Measurements from ENCODE around the gene PKD2.
A peak's percentile ranks its signal among the peaks of the same experiment; 100 is the strongest.
"Not testable (repeated sequence)": the region's sequence is repeated elsewhere in the genome, so short reads cannot be mapped to it uniquely, and the experiment has no call there.

PKD2 gene

DNA sequence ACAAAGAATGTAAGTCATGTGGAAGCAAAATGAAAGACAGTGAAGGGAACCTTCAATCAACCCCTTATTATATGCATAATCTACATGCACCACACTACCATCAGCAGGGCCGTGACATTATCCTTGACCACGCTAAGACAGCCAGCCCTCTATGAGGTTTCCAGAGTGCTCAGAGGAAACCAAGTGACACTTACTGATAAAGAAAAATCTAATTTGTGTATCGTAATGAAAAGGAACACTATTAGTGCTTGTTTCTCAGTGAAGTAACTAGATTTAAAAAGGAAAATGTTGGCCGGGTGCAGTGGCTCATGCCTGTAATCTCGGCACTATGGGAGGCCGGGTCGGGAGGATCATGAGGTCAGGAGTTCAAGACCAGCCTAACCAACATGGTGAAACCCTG is 94.6 kb downstream of the PKD2 start:
- Histone ChIP-seq H3K9ac (ENCODE audit: low read length) (no peak overlapping the region), H3K4me1 (ENCODE audit: control insufficient read depth, insufficient read depth, low read length) (peaks cover 7% of the 10 kb centered on the region), H3K4me3 (ENCODE audit: low read length) (no peak overlapping the region), H3K27me3 (replicated peaks; ENCODE audit: control insufficient read depth, insufficient read depth, low read length) (no peaks in the 10 kb centered on the region), H3K36me3 (ENCODE audit: control insufficient read depth, insufficient read depth, low read length, severe bottlenecking) (no peaks in the 10 kb centered on the region), H3K9me3 (ENCODE audit: control insufficient read depth, low read length) (no peaks in the 10 kb centered on the region)
- no peak for DNase-seq (ENCODE audit: low read depth)

DNA sequence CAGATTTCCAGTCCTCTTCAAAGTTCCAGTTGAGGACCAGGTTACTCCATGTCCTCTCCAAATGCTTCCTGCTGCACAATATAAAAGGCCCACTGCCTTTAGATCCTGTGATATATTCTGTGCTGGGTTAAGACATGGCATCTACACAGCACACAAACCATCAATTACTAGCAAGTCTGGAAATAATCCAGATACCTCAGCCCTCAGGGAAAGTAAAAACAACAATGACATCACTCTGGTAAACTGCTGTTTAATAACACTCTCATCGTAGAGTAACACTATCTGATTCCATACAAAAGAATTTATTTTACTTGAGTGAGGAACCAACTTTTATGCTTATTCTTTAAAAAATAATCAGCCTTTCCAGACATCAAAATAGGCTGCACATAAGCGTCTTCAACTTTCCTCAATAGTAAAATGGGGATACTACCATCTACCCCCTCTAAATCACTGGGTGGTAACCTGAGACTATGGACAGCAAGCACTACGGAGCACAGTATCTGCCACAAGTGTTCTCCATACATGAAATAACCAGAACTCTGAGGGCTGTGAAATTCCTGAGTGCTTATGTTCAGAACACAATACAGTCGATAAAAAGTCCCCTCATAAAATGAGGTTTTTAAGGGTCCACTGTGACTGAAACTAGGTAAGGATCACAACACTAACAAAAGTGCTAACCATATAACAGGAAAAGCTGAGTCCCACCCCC is 97.6 kb downstream of the PKD2 start:
- Histone ChIP-seq H3K9ac (ENCODE audit: low read length) (no peak overlapping the region), H3K4me3 (ENCODE audit: low read length) (no peak overlapping the region), H3K9me3 (ENCODE audit: control insufficient read depth, low read length) (no peaks in the 10 kb centered on the region), H3K36me3 (ENCODE audit: control insufficient read depth, insufficient read depth, low read length, severe bottlenecking) (no peaks in the 10 kb centered on the region), H3K4me1 (ENCODE audit: control insufficient read depth, insufficient read depth, low read length) (peaks cover 23% of the 10 kb centered on the region), H3K27me3 (replicated peaks; ENCODE audit: control insufficient read depth, insufficient read depth, low read length) (no peaks in the 10 kb centered on the region)
- DNase-seq (ENCODE audit: low read depth): peak; percentile 72

DNA sequence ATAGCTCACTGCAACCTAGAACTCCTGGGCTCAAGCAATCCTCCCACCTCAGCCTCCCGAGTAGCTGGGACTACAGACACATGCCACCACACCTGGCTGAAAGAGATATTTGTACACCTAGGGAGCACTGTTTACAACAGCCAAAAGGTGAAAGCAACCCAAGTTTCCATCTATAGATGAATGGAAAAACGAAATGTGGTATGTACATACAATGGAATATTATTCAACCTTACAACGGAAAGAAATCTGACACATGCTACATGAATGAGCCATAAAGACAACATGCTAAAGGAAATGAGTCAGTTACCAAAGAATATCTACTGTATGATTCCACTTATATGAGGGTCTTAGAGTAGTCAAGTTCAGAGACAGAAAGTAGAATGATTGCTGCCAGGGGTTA is 98.8 kb downstream of the PKD2 start:
- no peaks in the 10 kb centered on the region for H3K9me3 ChIP-seq (ENCODE audit: control insufficient read depth, low read length)
- no peaks in the 10 kb centered on the region for H3K36me3 ChIP-seq (ENCODE audit: control insufficient read depth, insufficient read depth, low read length, severe bottlenecking)
- no peak overlapping the region for H3K4me3 ChIP-seq (ENCODE audit: low read length)
- no peaks in the 10 kb centered on the region for H3K27me3 ChIP-seq (replicated peaks; ENCODE audit: control insufficient read depth, insufficient read depth, low read length)
- no peak overlapping the region for H3K9ac ChIP-seq (ENCODE audit: low read length)
- DNase-seq (ENCODE audit: low read depth): no peak
- peaks cover 23% of the 10 kb centered on the region for H3K4me1 ChIP-seq (ENCODE audit: control insufficient read depth, insufficient read depth, low read length)

DNA sequence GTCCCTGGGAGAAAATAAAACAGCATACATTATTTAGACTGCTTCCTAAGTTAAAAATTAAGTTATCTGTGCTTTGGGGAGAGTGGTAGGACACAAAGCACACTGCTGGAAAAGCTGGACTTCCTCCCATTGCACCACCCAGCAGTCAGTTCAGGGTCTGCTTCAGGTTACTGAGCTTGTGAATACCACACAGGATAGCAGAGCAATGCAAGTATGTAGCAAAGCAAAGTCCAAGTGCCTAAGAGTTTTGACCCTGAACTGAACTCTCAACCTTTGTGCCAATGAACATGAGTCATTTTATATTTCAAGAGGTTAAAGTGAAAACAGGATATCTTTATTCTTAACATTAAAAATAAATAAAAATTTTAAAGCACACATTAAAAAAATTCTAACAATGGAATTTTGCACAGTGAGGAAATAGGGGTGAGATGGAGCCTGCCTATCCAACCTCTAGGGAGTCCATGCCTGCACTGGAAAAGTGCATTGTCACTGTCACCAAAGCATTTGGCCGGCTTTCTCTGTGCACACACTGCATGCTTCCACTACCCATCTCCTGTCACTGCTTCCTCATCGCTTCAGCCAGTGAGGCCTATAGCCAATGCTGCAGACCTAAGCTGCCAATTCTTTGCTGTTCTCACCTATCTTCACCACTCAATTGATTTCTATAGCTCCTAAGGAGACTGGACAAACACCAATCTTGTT is 100.1 kb downstream of the PKD2 start:
- no peaks in the 10 kb centered on the region for H3K9me3 ChIP-seq (ENCODE audit: control insufficient read depth, low read length)
- peak; percentile 7 for DNase-seq (ENCODE audit: low read depth)

DNA sequence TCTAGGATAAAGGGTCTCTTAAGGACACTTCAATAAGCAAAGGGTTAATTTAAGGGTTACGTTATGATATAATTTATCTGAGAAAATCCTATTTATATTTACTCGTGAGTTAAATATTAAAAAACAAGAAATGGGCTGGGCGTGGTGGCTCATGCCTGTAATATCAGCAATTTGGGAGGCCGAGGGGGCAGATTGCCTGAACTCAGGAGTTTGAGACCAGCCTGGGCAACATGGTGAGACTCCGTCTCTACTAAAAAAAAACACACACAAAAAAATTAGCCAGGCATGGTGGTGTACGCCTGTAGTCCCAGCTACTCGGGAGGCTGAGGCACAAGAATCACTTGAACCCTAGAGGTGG is 100.7 kb downstream of the PKD2 start:
- DNase-seq (ENCODE audit: low read depth); H3K36me3 ChIP-seq (ENCODE audit: control insufficient read depth, insufficient read depth, low read length, severe bottlenecking); H3K9me3 ChIP-seq (ENCODE audit: control insufficient read depth, low read length); H3K9ac ChIP-seq (ENCODE audit: low read length); H3K4me3 ChIP-seq (ENCODE audit: low read length); H3K27me3 ChIP-seq (replicated peaks; ENCODE audit: control insufficient read depth, insufficient read depth, low read length): not testable (repeated sequence)
- H3K4me1 ChIP-seq (ENCODE audit: control insufficient read depth, insufficient read depth, low read length): peaks cover 23% of the 10 kb centered on the region

More for the DNA sequence above, 100.1 kb downstream of the PKD2 start:
- peaks cover 23% of the 10 kb centered on the region for H3K4me1 ChIP-seq (ENCODE audit: control insufficient read depth, insufficient read depth, low read length)
- no peaks in the 10 kb centered on the region for H3K36me3 ChIP-seq (ENCODE audit: control insufficient read depth, insufficient read depth, low read length, severe bottlenecking)
- no peak overlapping the region for H3K9ac ChIP-seq (ENCODE audit: low read length)
- H3K4me3 ChIP-seq (ENCODE audit: low read length): no peak overlapping the region
- H3K27me3 ChIP-seq (replicated peaks; ENCODE audit: control insufficient read depth, insufficient read depth, low read length): no peaks in the 10 kb centered on the region

DNA sequence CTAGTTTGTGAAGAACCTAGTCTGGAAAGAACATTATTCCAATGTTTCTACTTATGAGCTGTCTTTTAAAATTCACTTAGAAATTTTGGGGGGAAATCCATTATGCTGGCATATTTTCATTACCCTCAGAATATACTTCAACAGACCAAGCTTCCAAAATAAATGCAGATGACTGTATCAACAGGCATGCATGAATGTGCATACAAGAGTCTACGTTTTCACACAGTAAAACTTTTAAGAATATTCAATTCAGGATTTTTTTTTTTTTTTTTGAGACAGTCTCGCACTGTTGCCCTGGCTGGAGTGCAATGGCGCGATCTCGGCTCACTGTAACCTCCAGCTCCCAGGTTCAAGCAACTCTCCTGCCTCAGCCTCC is 101.3 kb downstream of the PKD2 start:
- H3K36me3 ChIP-seq (ENCODE audit: control insufficient read depth, insufficient read depth, low read length, severe bottlenecking): no peaks in the 10 kb centered on the region
- H3K4me3 ChIP-seq (ENCODE audit: low read length): no peak overlapping the region
- no peaks in the 10 kb centered on the region for H3K9me3 ChIP-seq (ENCODE audit: control insufficient read depth, low read length)
- DNase-seq (ENCODE audit: low read depth): peak; percentile 22
- no peak overlapping the region for H3K9ac ChIP-seq (ENCODE audit: low read length)
- H3K4me1 ChIP-seq (ENCODE audit: control insufficient read depth, insufficient read depth, low read length): peaks cover 23% of the 10 kb centered on the region
- no peaks in the 10 kb centered on the region for H3K27me3 ChIP-seq (replicated peaks; ENCODE audit: control insufficient read depth, insufficient read depth, low read length)

DNA sequence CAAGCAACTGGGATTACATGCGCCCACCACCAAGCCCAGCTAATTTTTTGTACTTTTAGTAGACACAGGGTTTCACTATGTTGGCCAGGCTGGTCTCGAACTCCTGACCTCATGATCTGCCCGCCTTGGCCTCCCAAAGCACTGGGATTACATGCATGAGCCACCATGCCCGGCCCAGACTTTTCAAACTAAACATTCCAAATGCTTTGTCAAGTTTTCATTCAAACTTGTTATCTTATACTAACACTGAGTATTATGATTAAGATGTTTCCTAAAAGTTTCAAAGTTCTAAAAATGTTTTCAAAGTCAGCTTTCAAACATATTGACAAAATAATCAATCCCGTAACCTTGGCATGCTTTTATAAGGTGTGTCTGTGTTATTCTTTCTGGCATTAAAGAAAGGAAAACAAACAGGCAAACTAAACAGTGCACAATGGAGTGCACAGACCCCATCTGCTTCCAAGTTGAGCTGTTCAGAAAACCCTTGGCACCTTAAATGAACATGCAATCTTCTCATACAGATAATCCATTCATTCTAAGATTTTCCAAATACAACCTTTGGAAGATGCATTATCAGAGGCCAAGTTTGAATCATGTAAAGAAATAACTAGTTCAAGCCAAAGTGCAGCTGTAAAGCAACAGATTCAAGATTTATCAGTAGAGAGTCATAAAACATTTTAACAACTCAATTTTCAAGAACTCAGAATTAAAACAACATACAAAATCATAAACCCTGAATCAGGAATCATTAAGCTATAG is 101.9 kb downstream of the PKD2 start:
- H3K9me3 ChIP-seq (ENCODE audit: control insufficient read depth, low read length): no peaks in the 10 kb centered on the region
- DNase-seq (ENCODE audit: low read depth): no peak
- no peak overlapping the region for H3K9ac ChIP-seq (ENCODE audit: low read length)
- H3K27me3 ChIP-seq (replicated peaks; ENCODE audit: control insufficient read depth, insufficient read depth, low read length): no peaks in the 10 kb centered on the region
- peaks cover 23% of the 10 kb centered on the region for H3K4me1 ChIP-seq (ENCODE audit: control insufficient read depth, insufficient read depth, low read length)
- no peak overlapping the region for H3K4me3 ChIP-seq (ENCODE audit: low read length)
- H3K36me3 ChIP-seq (ENCODE audit: control insufficient read depth, insufficient read depth, low read length, severe bottlenecking): no peaks in the 10 kb centered on the region

DNA sequence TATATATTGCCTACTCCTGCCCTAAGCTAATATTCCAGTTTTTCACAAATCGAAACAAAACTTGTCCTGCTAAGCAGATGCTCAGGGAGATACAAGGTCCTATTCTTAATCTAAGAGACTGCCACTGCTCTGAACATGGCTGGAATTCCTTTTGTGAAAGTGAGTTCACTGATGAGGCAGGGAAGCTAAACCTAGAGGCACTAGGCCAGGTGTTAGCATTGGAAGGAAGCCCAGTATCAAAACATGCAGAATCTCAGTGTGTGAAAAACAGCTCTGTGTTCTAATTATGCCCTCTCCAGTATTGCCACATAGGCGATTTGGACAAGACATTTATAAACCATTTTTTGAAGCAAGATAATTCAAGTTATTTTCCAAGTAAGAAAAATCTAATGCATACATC is 103.4 kb downstream of the PKD2 start:
- no peaks in the 10 kb centered on the region for H3K27me3 ChIP-seq (replicated peaks; ENCODE audit: control insufficient read depth, insufficient read depth, low read length)

DNA sequence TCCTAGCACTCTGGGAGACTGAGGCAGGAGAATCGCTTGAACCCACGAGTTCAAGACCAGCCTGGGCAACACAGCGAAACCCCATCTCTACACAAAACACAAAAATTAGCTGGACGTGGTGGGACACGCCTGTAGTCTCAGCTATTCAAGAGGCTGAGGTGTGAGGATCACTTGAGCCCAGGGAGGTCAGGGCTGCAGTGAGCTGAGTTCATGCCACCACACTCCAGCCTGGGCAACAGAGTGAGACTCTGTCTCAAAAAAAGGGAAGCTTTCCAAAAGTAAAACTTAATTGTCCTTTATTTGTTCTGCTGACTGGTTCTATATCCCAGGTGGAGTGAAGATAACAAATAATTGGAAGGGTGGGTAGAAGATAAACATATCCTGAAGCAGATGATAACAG is 105.4 kb downstream of the PKD2 start:
- Histone ChIP-seq H3K9ac (ENCODE audit: low read length) (no peak overlapping the region), H3K36me3 (ENCODE audit: control insufficient read depth, insufficient read depth, low read length, severe bottlenecking) (no peaks in the 10 kb centered on the region), H3K9me3 (ENCODE audit: control insufficient read depth, low read length) (no peaks in the 10 kb centered on the region), H3K27me3 (replicated peaks; ENCODE audit: control insufficient read depth, insufficient read depth, low read length) (no peaks in the 10 kb centered on the region), H3K4me3 (ENCODE audit: low read length) (no peak overlapping the region), H3K4me1 (ENCODE audit: control insufficient read depth, insufficient read depth, low read length) (peaks cover 8% of the 10 kb centered on the region)
- no peak for DNase-seq (ENCODE audit: low read depth)

More for the DNA sequence above, 103.4 kb downstream of the PKD2 start:
- H3K4me3 ChIP-seq (ENCODE audit: low read length): no peak overlapping the region
- no peaks in the 10 kb centered on the region for H3K36me3 ChIP-seq (ENCODE audit: control insufficient read depth, insufficient read depth, low read length, severe bottlenecking)
- H3K9me3 ChIP-seq (ENCODE audit: control insufficient read depth, low read length): no peaks in the 10 kb centered on the region
- H3K9ac ChIP-seq (ENCODE audit: low read length): no peak overlapping the region
- DNase-seq (ENCODE audit: low read depth): no peak
- peaks cover 23% of the 10 kb centered on the region for H3K4me1 ChIP-seq (ENCODE audit: control insufficient read depth, insufficient read depth, low read length)

DNA sequence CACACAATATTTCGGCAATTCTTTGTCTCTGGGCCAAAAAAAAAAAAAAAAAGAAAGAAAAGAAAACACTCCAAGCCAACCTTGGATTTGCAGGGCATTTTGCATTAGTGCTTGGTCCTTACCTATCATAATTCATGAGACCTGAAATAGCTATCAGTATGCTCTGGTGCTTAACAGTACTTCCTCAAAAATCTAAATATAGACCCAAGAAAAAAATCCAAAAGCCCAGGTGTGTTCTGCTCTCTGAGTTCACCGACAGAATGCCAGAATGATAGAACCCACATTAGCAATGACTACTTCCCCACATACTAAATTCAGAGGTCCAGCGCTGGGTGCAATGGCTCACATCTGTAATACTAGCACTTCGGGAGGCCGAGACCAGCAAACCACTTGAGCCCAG is 108.2 kb downstream of the PKD2 start:
- no peaks in the 10 kb centered on the region for H3K36me3 ChIP-seq (ENCODE audit: control insufficient read depth, insufficient read depth, low read length, severe bottlenecking)
- H3K27me3 ChIP-seq (replicated peaks; ENCODE audit: control insufficient read depth, insufficient read depth, low read length): no peaks in the 10 kb centered on the region
- DNase-seq (ENCODE audit: low read depth): no peak
- H3K4me3 ChIP-seq (ENCODE audit: low read length): no peak overlapping the region
- H3K9ac ChIP-seq (ENCODE audit: low read length): no peak overlapping the region
- peaks cover 10% of the 10 kb centered on the region for H3K9me3 ChIP-seq (ENCODE audit: control insufficient read depth, low read length)
- H3K4me1 ChIP-seq (ENCODE audit: control insufficient read depth, insufficient read depth, low read length): no peaks in the 10 kb centered on the region

DNA sequence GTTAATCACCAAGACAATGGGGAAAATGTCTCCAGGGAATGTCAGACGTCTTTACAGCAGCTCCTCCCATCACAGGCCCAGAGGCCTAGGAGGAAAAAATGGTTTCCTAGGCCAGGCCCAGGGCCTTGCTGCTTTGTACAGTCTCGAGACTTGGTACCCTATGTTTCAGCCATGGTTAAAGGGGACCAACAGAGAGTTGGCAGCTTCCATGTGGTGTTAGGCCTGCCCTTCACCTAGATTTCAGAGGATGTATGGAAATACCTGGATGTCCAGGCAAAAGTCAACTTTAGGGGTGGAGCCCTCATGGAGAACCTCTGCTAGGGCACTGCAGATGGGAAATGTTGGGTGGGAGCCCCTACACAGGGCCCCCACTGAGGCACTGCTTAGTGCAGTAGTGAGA is 112.5 kb downstream of the PKD2 start:
- DNase-seq (ENCODE audit: low read depth): no peak
- no peaks in the 10 kb centered on the region for H3K27me3 ChIP-seq (replicated peaks; ENCODE audit: control insufficient read depth, insufficient read depth, low read length)
- H3K9me3 ChIP-seq (ENCODE audit: control insufficient read depth, low read length): peaks cover 13% of the 10 kb centered on the region
- no peak overlapping the region for H3K4me3 ChIP-seq (ENCODE audit: low read length)
- H3K4me1 ChIP-seq (ENCODE audit: control insufficient read depth, insufficient read depth, low read length): no peaks in the 10 kb centered on the region
- no peak overlapping the region for H3K9ac ChIP-seq (ENCODE audit: low read length)
- H3K36me3 ChIP-seq (ENCODE audit: control insufficient read depth, insufficient read depth, low read length, severe bottlenecking): no peaks in the 10 kb centered on the region

All from adipocyte (in vitro differentiated cells).